CD4-positive, alpha-beta T cell treated with Interleukin-6 for 4 hours (primary cell): Measurements from ENCODE around the gene DNAJC3.
"Not testable (repeated sequence)": the region's sequence is repeated elsewhere in the genome, so short reads cannot be mapped to it uniquely, and the experiment has no call there.

ENCODE experiments used
- DNase-seq: peaks from one replicate; pipeline ENCODE4 v3.0.0-alpha.2; 2020; ENCODE audit warnings: mixed read lengths

DNAJC3 gene

GRCh38 chr13:95676762-95677563, at the start of gene DNAJC3:
TSS of gene DNAJC3 (plus strand) at chr13:95677139. CDS start at chr13:95677256, 117 bp downstream.
- DNase-seq, result peak; percentile 98

- no peak for DNase-seq
Measured at GRCh38 chr13:95627590-95627989, 49.3 kb upstream of the DNAJC3 start.

- DNase-seq, result no peak
Measured at GRCh38 chr13:95628488-95628887, 48.5 kb upstream of the DNAJC3 start.

GRCh38 chr13:95629071-95629470, 47.9 kb upstream of the DNAJC3 start:
- no peak for DNase-seq

GRCh38 chr13:95630593-95630992, 46.3 kb upstream of the DNAJC3 start:
- DNase-seq, result no peak

GRCh38 chr13:95636853-95637252, 40.1 kb upstream of the DNAJC3 start:
- no peak for DNase-seq

GRCh38 chr13:95641291-95642027, 35.5 kb upstream of the DNAJC3 start:
- DNase-seq, result no peak

- DNase-seq, result no peak
Measured at GRCh38 chr13:95642028-95642621, 34.8 kb upstream of the DNAJC3 start.

GRCh38 chr13:95642999-95643398, 33.9 kb upstream of the DNAJC3 start:
- no peak for DNase-seq

GRCh38 chr13:95643571-95643935, 33.4 kb upstream of the DNAJC3 start:
- no peak for DNase-seq

GRCh38 chr13:95643936-95644598, 32.9 kb upstream of the DNAJC3 start:
- DNase-seq, result no peak

GRCh38 chr13:95644601-95645052, 32.3 kb upstream of the DNAJC3 start, which contains the start of gene DZIP1:
TSS of gene DZIP1 (minus strand) at chr13:95644706. CDS start at chr13:95642029, 2,677 bp downstream.
- no peak for DNase-seq

- DNase-seq, result no peak
Measured at GRCh38 chr13:95647321-95647720, 29.6 kb upstream of the DNAJC3 start.

- no peak for DNase-seq
Measured at GRCh38 chr13:95650696-95651095, 26.2 kb upstream of the DNAJC3 start.

- DNase-seq, result no peak
Measured at GRCh38 chr13:95652244-95652764, 24.6 kb upstream of the DNAJC3 start.

- no peak for DNase-seq
Measured at GRCh38 chr13:95652821-95653220, 24.1 kb upstream of the DNAJC3 start.

GRCh38 chr13:95656386-95657015, 20.4 kb upstream of the DNAJC3 start:
- DNase-seq, result no peak

GRCh38 chr13:95659500-95659899, 17.4 kb upstream of the DNAJC3 start:
- DNase-seq, result no peak

GRCh38 chr13:95660981-95661581, 15.9 kb upstream of the DNAJC3 start:
- DNase-seq, result peak; percentile 14

- DNase-seq, result not testable (repeated sequence)
Measured at GRCh38 chr13:95667235-95667634, 9.7 kb upstream of the DNAJC3 start.

GRCh38 chr13:95671597-95671996, 5.3 kb upstream of the DNAJC3 start:
- DNase-seq, result no peak
